Measurements from ENCODE around the gene RSPO3.
"Not testable (repeated sequence)": the region's sequence is repeated elsewhere in the genome, so short reads cannot be mapped to it uniquely, and the experiment has no call there.

Gene RSPO3, protein sequence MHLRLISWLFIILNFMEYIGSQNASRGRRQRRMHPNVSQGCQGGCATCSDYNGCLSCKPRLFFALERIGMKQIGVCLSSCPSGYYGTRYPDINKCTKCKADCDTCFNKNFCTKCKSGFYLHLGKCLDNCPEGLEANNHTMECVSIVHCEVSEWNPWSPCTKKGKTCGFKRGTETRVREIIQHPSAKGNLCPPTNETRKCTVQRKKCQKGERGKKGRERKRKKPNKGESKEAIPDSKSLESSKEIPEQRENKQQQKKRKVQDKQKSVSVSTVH

DNA sequence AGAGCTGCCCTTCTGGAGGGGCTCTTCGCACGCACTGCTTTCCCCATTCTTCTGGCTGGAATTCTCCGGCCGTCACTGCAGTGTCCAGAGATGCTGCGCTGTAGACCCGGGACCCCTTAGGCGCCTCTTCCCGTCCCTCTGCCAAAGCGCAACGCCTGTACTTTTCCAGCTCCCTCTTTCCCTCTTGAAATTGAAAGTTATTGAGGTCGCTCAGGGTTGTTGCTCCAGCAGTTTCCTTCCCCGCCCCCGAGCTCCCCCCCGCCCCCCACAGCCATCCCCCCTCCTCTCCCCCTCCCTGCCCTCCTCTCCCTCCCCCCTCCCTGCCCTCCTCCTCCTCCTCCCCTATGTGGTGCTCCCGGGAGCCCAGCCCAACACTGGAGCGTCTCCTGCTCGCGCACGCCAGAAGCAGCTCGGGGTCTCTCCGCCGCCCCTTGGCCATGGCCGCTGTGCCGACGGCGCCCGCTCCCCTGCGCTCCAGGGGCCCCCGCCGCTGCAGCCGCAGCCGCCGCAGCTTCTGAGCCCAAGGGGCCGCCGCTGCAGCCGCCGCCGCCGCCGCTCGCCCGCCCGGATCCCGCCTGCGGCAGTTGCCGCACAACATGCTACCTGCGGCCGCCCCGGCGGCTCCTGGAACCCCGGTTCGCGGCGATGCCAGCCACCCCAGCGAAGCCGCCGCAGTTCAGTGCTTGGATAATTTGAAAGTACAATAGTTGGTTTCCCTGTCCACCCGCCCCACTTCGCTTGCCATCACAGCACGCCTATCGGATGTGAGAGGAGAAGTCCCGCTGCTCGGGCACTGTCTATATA lies at the start of gene RSPO3:
Gene RSPO3 (plus strand): TSS at position 374 of the 804 bp plus-strand sequence. CDS start 522 bp downstream, outside the sequence.
- DNase-seq (ENCODE audit: low read depth in 2 of 2) = no peak

DNA sequence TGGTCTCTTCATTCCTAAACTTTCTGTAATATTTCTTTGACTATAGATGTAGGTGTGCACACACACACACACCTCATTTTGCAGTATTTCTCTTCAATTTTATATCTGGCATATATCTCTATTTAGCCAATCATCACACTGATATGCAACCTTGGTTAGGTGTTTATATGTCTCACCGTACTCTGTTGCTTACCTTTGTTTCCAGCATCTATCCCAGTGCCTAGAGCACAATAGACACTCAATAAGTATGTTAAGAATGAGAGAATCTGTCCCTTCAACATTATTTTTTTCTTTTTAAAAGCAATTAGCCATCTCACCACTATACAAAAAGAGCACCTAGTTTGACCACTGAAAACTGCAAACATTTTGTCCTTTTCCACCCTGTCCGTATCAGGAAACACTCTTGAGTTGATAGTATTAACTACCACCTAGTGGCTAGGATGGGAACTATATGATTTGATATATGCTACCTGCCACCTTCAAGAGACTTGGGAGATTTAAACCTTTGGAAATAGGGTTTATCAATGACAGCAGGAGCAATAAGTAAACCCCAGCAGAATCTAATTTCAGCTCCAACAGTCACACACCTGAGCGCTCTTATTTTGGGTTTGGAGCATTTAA lies 48.7 kb upstream of the RSPO3 start:
- DNase-seq (ENCODE audit: low read depth in 2 of 2) = no peak

DNA sequence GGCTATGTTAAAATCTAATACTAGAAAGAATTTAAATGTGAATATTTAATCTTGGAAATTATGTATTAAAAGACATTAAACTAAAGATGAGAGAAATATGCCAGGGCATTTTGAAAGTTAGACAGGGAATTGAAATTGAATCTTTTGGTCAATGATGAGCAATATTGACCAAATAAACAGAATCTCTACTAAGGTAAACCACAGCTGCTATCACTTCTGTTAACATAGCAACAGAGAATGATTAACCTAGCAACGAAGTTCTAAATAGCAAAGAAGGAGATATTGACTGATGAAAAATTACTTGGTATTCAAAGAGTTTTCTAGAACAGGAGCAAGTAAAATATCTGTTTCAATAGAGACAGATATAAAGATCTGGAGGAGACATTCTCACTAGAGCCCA lies 45.2 kb upstream of the RSPO3 start:
- no peak for DNase-seq (ENCODE audit: low read depth in 2 of 2)

DNA sequence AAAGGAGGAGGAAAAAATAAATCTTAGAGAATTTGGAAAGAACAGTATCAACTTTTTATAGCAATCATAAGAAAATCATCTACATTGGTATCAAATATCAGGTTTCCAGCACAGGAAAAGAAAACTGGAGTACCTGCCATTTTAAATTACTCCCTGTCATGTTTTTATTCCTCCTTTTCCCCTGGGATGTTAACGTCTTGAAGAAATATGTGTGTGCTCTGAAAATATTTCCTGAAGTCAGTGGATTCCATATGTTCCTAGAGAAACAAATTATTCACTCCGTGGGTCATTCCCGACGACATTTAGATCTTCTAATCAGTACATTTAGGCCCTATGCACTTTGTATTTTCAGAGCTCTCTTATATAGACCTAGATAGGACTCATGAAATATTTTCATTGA lies 42.0 kb upstream of the RSPO3 start:
- DNase-seq (ENCODE audit: low read depth in 2 of 2) = no peak

GRCh38 chr6:127077886-127078285 lies 40.6 kb upstream of the RSPO3 start:
- DNase-seq (ENCODE audit: low read depth in 2 of 2) = no peak

GRCh38 chr6:127078669-127079068 lies 39.8 kb upstream of the RSPO3 start:
- DNase-seq (ENCODE audit: low read depth in 2 of 2) = no peak

GRCh38 chr6:127079681-127080080 lies 38.8 kb upstream of the RSPO3 start:
- no peak for DNase-seq (ENCODE audit: low read depth in 2 of 2)

DNA sequence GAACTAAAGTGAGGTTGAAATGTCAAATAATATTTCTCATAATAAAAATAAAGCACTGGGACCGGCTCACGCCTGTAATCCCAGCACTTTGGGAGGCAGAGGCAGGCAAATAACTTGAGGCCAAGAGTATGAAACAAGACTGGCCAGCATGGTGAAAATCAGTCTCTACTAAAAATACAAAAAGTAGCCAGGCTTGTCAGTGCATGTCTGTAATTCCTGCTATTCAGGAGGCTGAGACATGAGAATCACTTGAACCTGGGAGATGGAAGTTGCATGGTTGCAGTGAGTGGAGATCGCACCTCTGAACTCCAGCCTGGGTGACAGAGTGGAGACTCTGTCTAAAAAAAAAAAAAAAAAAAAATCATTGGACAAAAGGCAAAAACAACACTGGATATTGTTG lies 38.4 kb upstream of the RSPO3 start:
- DNase-seq (ENCODE audit: low read depth in 2 of 2) = no peak

DNA sequence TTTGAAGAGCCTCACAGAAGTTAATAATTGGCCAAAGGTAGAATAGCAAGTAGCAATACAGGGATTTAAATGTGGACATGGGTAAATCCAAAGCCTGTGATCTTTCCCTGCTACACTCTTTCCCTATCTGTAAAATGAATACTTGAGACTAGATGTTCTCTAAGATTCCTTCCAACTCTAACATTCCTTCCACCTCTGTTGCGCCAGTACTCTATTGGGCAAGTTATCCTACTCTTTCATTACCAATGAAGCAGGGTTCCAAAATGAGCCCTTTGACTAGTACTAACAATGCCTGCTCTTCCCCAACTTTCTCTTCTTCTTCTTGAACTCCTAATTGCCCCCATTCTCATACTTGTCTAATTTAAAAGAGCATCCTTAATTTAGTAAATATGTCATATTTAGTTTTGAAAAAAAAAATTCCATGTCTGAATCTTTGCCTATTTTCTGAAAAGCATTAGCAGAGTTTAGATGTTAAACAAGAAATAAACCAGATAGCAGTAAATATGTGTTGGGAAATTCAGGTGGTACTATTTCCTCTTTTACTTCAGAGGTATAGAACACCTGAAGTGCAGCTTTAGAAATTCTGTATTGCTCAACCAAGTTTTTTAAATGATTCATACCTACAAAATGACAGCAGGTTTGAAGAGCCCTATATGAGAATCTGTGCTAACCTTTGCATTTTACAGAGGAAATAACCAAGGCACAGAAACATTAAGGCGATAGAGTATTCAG lies 35.1 kb upstream of the RSPO3 start:
- no peak for DNase-seq (ENCODE audit: low read depth in 2 of 2)

- DNase-seq (ENCODE audit: low read depth in 2 of 2) = no peak
Observed at GRCh38 chr6:127083963-127084310, 34.5 kb upstream of the RSPO3 start.

GRCh38 chr6:127085181-127085580 lies 33.3 kb upstream of the RSPO3 start:
- no peak for DNase-seq (ENCODE audit: low read depth in 2 of 2)

DNA sequence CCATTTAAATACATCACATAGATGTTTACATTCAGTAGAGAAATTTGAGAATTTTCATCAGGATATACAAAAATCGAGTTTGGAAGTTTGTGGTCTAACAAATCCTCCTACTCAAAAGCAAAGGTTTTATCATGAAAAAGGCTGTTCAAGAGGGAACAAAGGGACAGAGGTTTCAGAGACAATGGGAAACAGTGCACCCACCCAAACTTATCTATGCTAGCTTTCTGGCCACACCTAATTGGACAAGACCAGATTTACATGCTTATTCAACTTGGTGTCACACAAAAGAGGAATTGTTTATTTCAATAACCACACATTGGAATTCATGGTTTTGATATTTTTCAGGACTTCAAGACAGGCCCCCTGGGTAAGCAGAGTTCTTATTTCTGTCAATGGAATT lies 28.4 kb upstream of the RSPO3 start:
- DNase-seq (ENCODE audit: low read depth in 2 of 2) = no peak

- DNase-seq (ENCODE audit: low read depth in 2 of 2) = no peak
Observed at GRCh38 chr6:127092466-127092865, 26.0 kb upstream of the RSPO3 start.

- no peak for DNase-seq (ENCODE audit: low read depth in 2 of 2)
Observed at GRCh38 chr6:127094791-127095190, 23.7 kb upstream of the RSPO3 start.

DNA sequence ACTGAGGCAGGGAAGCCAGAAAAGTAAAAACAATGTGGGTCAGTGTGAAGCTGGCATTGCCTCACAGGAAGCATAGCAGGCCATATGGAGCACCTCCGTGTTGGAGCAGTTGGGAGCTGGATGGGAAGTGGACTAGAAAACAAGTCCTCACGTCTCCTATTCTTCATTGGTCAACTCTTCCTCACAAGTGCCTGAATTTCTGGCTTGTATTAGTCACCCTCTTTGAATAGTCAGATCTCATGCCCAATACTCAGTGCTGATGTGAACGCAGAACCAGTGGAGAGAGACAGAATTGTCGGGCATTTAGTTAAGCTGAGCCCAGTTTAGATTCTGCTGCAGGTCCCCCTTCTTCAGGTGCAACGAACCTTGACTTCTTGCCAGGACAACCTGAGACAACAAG lies 22.3 kb upstream of the RSPO3 start:
- no peak for DNase-seq (ENCODE audit: low read depth in 2 of 2)

DNA sequence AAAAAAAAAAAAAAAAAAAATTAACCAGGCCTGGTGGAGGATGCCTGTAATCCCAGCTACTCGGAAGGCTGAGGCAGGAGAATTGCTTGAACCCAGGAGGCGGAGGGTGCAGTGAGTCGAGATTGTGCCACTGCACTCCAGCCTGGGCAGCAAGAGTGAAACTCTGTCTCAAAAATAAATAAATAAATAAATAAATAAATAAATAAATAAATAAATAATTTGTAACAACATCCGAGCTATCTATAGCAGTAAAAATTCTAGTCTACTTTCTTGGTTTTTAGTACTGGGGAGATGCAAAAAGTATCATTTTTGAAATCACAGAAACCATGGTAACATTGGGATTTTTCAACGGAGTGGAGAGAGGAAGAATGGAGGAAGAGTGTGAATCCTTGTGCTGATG lies 21.0 kb upstream of the RSPO3 start:
- not testable (repeated sequence) for DNase-seq (ENCODE audit: low read depth in 2 of 2)

DNA sequence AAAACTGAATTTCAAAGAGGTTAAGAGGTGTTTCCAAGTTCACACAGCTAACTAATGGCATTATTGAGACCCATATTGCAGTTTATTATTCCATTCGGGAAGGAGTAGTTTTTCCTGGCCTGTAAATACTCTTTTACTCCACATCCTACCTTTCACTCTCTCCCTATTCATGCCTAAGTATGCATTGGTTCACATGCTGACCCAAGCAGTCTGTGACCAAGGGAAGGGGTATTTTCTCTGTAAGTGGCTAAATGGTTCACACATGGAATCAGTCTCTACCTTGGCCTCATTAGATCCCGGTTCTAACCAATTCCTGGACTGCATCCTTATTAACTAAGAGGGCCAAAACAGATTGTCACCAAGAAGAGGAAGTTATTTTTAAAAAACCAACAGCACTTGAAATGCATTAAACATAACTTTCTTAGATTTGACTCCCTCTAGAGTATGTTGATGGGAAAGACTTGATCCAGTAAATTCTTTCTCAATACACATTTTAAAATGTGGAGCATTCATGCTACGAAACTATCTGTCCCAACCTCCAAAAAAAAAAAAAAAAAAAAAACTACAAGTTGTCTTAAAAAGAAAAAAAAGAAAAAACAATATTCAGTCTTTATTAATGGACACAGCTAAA lies 17.8 kb upstream of the RSPO3 start:
- DNase-seq (ENCODE audit: low read depth in 2 of 2) = no peak

- DNase-seq (ENCODE audit: low read depth in 2 of 2) = no peak
Observed at GRCh38 chr6:127102299-127102698, 16.2 kb upstream of the RSPO3 start.

GRCh38 chr6:127102859-127103258 lies 15.6 kb upstream of the RSPO3 start:
- DNase-seq (ENCODE audit: low read depth in 2 of 2) = no peak

GRCh38 chr6:127103482-127103881 lies 15.0 kb upstream of the RSPO3 start:
- DNase-seq (ENCODE audit: low read depth in 2 of 2) = no peak

- DNase-seq (ENCODE audit: low read depth in 2 of 2) = no peak
Observed at GRCh38 chr6:127107916-127108315, 10.6 kb upstream of the RSPO3 start.

- DNase-seq (ENCODE audit: low read depth in 2 of 2) = no peak
Observed at GRCh38 chr6:127110712-127111111, 7.8 kb upstream of the RSPO3 start.

Data from stimulated activated CD8-positive, alpha-beta memory T cell treated with anti-CD3 and anti-CD28 coated beads, Interleukin-15, amount 100 ng/mL, for 48 hours (primary cell).